Stimulated activated naive B cell treated with anti-CD40 and anti-IgM and Interleukin-4, amounts not matched to agents 10 μg/mL and 1 μg/mL and 100 μg/mL, for 72 hours (primary cell): Measurements from ENCODE around the gene AATK.

Experiments used
- ATAC-seq, 2 donors: fragments of 150-1000 bp; cut with Tn5 transposase; replicated peaks; 2 replicates each; pipeline ENCODE4 v1.10.0; 2021; ENCODE audit warnings: moderate library complexity in 1 of 2
- DNase-seq: peaks from one replicate; pipeline ENCODE4 v3.0.0; 2021
- H3K27ac Mint-ChIP-seq: one replicate; pipeline ENCODE4 v1.8.0; 2022; ENCODE audit warnings: mild to moderate bottlenecking, mixed read lengths
- H3K27me3 Mint-ChIP-seq, 2 donors: one replicate each; pipeline ENCODE4 v1.8.0; 2022; ENCODE audit warnings: mixed read lengths in 2 of 2
- H3K36me3 Mint-ChIP-seq, 2 donors: one replicate each; pipeline ENCODE4 v1.8.0; 2022; ENCODE audit warnings: mixed read lengths in 2 of 2, mild to moderate bottlenecking in 1 of 2
- H3K4me1 Mint-ChIP-seq, 2 donors: one replicate each; pipeline ENCODE4 v1.8.0; 2022; ENCODE audit warnings: mixed read lengths in 2 of 2, mild to moderate bottlenecking in 1 of 2
- H3K4me3 Mint-ChIP-seq, 2 donors: one replicate each; pipeline ENCODE4 v1.8.0; 2022; ENCODE audit warnings: mild to moderate bottlenecking in 2 of 2, mixed read lengths in 2 of 2, moderate library complexity in 1 of 2
- H3K9me3 Mint-ChIP-seq, 2 donors: one replicate each; pipeline ENCODE4 v1.8.0; 2022; ENCODE audit warnings: mixed read lengths in 2 of 2, mild to moderate bottlenecking in 1 of 2

AATK gene

DNA sequence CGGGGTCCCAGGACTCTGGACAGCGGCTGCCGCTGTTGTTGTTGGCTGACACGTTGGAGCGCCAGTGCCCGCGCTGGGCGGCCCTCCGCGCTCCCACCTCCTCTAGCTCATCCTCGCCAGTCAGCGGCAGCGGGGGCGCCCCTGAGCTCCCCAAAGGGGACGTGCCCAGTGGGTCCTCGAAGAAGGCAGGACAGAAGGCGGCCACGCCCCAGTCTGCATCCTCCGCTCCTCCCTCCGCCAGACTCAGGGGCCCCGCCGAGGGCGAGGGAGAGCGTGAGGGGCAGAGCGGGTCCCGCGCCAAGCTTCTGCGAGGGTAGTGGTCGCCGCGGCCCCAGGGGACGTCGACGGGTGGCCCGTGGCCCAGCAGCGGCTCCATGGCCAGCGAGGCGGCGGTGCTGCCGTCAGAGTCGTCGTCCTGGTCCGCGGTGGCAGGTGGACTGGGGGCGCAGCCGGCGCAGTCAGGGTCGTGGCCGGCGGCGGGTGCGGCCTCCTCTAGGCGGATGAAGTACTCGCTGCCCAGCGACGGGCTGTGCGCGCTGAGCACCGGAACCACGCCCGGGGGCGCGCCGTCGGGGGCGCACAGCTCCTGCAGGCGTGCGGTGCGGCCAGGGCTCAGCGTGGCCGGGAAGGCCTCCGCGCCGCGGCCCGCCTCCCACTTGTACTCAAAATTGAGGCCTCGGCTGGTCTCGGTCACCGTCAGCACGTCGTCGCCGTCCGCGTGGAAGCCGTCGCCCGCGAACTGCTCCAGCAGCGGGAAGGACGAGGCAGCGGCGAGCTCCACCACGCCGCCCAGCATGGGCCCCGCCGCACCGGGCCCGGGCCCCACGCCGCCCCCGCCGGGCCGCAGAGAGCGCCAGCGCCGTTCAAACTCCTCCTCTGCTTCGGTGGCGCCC, 43.9 kb downstream of the AATK start:
- Mint-ChIP-seq H3K4me1 (peaks cover 9 to 12% of the 10 kb centered on the region in 2 donors), H3K36me3 (no peaks in the 10 kb centered on the region), H3K27ac (no peak overlapping the region), H3K9me3 (no peaks in the 10 kb centered on the region), H3K27me3 (peaks cover 8 to 9% of the 10 kb centered on the region in 2 donors), H3K4me3 (no peak overlapping the region)
- DNase-seq (no peak), ATAC-seq (no peak)

DNA sequence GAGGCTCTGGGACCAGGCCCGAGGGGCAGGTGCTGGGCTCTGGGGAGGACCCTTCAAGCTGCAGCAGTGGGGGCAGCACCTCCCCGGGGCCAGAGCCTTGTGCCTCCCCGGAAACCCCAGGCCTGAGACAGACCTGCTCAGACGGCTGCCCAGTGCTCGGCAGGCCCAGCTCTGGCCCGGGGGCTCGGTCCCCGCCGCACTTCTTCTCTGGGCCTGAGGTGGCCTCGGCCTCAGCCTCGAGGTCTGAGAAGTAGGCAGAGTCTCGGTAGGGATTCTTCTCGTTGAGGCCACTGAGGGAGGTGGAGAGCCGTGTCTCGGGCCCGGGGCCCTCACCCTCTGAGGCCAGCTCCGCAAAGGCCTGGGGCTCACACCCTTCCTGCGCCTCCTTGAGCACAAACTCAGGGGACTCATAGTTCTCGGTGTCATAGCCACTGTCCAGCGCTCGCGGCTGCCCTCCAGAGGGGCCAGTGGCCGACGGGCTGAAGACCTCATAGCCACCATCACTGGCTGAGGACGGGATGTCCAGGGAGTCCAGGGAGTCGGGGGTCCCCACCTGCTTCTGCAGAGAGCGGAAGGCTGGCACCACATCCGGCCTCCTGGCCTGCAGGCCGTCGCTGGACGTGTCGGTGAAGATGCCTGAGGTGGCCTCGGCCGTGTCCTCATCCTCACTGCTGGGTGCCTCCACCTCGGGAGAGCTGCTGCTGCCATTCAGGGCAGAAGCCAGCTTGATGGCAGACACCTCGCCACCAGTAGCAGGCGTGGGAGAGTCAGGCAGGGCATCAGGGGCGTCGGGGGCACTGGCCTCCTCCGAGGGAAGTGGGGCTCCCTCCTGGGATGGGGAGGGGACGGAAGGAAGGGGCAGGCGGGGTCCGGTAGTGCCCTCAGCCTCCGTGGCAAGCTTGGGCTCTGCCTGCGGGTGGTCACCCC, 45.1 kb downstream of the AATK start:
- Mint-ChIP-seq H3K27me3 (peaks cover 8 to 9% of the 10 kb centered on the region in 2 donors), H3K27ac (peak overlapping the region; percentile 9), H3K9me3 (no peaks in the 10 kb centered on the region), H3K36me3 (no peaks in the 10 kb centered on the region), H3K4me1 (peaks cover 9 to 12% of the 10 kb centered on the region in 2 donors), H3K4me3 (no peak overlapping the region)
- DNase-seq (no peak), ATAC-seq (no peak)

DNA sequence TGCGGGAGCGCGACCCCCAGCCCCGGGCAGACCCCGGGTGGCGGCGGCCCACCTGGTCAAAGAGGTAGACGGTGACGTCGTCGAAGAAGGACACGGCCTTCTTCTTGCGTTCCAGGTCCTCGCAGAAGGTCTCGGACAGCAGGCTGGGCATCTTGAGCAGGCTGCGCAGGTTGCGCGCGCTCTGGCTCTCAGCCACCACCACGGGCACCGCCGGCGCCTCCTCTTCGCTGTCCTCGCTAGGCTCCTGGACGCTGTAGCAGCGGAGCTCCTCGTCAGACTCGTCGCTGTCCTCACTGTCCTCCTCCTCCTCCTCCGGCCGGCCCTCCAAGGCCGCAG, 45.9 kb downstream of the AATK start:
- Mint-ChIP-seq H3K27me3 (peaks cover 8 to 10% of the 10 kb centered on the region in 2 donors), H3K4me1 (peaks cover 9 to 12% of the 10 kb centered on the region in 2 donors), H3K36me3 (no peaks in the 10 kb centered on the region), H3K27ac (no peak overlapping the region), H3K4me3 (no peak overlapping the region), H3K9me3 (no peaks in the 10 kb centered on the region)
- DNase-seq, result no peak
- ATAC-seq, result no peak

DNA sequence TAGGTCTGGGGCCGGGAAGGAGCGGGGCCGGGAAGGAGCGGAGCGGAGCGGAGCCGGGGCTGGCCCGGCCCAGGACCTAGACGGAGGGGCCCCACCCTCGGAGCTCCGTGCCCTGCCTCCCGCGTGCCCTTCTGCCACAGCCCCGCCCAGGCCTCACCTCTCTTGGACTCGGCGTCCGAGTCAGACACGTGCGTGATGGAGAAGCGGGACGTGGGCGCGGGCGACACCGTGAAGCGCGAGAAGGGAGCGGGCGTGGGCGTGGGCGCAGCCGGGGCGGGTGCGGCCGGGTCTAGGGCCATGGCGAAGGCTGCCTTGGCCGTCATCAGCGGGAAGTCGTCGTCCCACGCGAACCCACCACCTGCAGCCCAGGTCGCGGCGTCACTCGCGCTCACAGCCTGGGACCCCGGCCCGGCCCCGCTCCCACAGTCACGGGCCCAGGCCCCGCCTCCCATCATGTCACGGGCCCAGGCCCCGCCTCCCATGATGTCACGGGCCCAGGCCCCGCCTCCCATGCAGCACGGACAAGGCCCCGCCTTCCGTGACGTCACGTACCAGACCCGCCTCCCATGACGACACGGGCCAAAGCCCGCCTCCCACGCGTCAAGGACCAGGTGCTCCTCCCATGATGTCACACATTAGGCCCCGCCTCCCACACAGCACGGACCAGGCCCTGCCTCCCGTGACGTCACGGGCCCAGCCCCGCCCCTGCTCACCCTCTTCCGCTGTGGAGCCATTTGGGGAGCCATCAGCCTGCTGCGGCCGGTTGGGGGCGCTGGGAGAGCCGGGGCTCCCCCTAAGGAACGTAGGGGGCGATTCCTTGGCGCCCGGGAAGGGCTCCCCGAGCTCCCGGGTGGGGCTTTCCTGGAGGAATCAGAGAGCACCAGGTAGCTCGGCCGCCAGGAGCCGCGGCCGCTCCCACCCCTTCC, 46.5 kb downstream of the AATK start:
- peak; percentile 78 to 82 for ATAC-seq
- no peaks in the 10 kb centered on the region for H3K9me3 Mint-ChIP-seq
- peak overlapping the region; percentile 88 for H3K27ac Mint-ChIP-seq
- H3K4me3 Mint-ChIP-seq, result peak overlapping the region; percentile 79 to 85
- H3K4me1 Mint-ChIP-seq, result peaks cover 9 to 12% of the 10 kb centered on the region in 2 donors
- no peaks in the 10 kb centered on the region for H3K36me3 Mint-ChIP-seq
- DNase-seq, result peak; percentile 81
- H3K27me3 Mint-ChIP-seq, result peaks cover 8 to 15% of the 10 kb centered on the region in 2 donors

DNA sequence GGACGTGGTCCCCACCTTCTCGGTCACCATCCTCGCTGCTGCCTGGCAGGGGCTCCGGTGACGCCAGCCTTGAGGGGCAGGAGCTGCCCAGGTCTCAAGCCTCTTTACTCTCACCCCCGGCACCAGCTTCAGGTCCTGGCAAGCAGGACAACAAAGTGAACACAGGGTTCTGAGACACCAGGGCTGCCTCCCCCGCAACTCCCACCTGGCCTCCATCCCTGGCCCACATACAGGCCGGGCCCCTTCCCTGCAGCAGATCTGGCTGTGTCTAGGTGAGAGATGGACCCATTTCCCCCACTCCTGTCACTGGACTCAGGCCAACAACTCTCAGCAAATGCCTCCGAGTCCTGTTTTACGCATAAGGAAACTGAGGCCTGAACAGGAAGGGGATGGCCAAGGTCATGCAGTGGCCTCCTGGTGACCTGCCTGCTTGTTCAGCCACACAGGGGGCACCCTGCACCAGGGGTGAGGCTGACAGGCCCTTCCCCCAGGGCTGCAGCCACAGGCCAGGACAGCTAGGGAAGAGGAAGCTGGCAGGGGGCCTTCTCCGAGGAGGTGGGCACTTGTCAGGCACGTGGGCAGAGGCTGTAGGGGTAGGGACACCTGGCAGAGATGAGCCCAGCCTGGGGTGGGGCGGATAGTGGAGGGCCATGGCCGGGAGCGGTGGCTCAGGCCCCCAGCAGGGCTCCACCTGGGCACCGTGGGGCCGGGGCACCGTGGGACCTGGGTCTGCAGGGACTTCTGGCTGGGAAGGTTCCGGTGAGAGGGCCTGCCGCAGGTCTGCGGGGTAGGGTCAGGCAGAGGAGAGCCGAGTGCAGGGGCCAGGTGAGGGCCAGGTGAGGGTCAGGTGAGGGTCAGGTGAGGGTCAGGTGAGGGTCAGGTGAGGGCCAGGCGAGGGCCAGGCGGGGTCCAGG, 47.5 kb downstream of the AATK start:
- Mint-ChIP-seq H3K4me3 (peak overlapping the region; percentile 74 to 79), H3K36me3 (no peaks in the 10 kb centered on the region), H3K27me3 (peaks cover 8 to 15% of the 10 kb centered on the region in 2 donors), H3K9me3 (no peaks in the 10 kb centered on the region), H3K27ac (peak overlapping the region; percentile 56), H3K4me1 (peaks cover 9 to 12% of the 10 kb centered on the region in 2 donors)
- ATAC-seq (no peak), DNase-seq (no peak)

DNA sequence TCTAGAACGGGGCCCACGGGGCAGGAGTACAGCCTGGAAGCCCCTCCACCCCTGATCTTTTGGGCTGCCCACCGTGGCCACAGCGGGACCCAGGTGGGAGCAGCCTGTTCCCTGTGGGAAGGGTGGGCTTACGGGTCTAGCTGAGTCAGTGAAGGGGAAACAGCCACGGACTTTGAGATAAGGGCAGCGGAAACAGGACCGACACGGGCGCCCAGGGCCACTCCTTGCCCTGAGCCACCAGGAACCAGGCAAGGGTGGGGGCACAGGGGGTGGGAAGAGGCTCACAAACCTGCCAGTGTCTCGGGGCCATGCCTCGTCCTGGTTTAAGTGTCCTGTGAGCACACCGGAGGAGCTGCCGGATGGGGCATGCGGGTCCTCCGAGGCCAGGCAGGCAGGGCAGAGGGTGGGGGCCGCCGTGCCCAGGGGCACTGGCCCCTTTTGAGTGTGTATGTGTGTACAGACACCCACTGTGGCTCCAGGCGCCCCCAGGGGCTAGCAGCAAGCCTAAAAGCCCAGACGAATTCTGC, 48.3 kb downstream of the AATK start:
- no peak overlapping the region for H3K27ac Mint-ChIP-seq
- peaks cover 9 to 12% of the 10 kb centered on the region in 2 donors for H3K4me1 Mint-ChIP-seq
- ATAC-seq (no peak), DNase-seq (no peak)
- peak overlapping the region in 1 of 2 donors; percentile 48 for H3K4me3 Mint-ChIP-seq
- no peaks in the 10 kb centered on the region for H3K9me3 Mint-ChIP-seq
- H3K27me3 Mint-ChIP-seq, result peaks cover 8 to 15% of the 10 kb centered on the region in 2 donors
- no peaks in the 10 kb centered on the region for H3K36me3 Mint-ChIP-seq

DNA sequence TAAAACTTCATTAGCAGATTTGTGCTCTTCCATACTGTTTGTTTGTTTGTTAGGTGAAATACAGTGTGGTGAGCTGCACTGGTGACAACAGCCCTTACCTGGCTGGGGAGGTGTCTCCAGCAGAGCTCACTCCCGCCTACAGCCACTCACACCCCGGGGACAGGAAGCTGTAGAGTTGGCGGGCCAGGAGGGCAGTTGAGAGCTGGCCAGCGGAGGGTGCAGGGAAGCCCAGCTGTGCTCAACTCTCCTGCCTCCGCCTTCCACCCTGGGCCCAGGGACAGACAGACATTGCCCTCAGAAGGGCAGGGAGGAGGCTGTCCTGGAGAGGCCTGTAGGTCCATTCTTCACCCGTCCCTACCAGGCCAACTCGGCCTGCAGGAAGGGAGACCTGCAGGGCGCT, 49.3 kb downstream of the AATK start:
- H3K36me3 Mint-ChIP-seq, result no peaks in the 10 kb centered on the region
- ATAC-seq (no peak), DNase-seq (no peak)
- peaks cover 9 to 12% of the 10 kb centered on the region in 2 donors for H3K4me1 Mint-ChIP-seq
- no peak overlapping the region for H3K27ac Mint-ChIP-seq
- no peaks in the 10 kb centered on the region for H3K9me3 Mint-ChIP-seq
- H3K4me3 Mint-ChIP-seq, result no peak overlapping the region
- H3K27me3 Mint-ChIP-seq, result peaks cover 8 to 15% of the 10 kb centered on the region in 2 donors

DNA sequence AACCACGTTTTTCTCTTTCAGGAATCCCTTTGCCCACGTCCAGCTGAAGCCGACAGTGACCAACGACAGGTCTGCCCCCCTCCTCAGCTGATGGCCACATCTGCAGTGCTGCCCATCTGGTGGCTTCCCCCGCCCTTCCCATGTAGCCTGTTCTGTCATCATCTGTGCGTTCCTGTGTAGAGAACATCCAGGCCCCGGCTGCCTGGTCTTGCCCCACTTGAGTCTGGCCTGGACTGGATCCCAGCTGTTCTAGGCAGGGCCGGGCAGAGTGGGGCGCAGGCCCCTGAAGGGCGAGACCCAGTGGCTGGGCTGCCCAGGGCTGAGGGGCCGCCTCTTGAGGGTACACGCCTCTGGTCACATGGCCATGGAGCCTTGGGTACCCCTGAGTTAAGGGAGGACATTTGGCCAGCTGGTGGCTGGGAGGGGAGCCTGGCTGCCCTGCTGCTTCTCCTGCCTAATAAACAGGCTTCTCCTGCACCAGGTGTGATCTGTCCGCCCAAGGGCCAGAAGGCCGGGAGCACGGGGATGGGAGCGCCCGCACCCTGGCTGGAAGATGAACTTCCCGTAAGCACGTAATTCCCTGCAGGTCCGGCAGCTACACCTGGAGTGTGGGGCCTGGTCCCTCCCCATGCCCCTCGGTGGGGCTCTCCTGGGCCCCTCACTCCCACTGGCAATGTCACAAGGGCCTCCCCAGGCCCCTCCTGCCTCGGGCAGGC, 50.1 kb downstream of the AATK start:
- Mint-ChIP-seq H3K4me3 (no peak overlapping the region), H3K36me3 (no peaks in the 10 kb centered on the region), H3K27ac (no peak overlapping the region), H3K4me1 (peaks cover 9 to 12% of the 10 kb centered on the region in 2 donors), H3K27me3 (peaks cover 8 to 15% of the 10 kb centered on the region in 2 donors), H3K9me3 (no peaks in the 10 kb centered on the region)
- no peak for ATAC-seq
- no peak for DNase-seq

DNA sequence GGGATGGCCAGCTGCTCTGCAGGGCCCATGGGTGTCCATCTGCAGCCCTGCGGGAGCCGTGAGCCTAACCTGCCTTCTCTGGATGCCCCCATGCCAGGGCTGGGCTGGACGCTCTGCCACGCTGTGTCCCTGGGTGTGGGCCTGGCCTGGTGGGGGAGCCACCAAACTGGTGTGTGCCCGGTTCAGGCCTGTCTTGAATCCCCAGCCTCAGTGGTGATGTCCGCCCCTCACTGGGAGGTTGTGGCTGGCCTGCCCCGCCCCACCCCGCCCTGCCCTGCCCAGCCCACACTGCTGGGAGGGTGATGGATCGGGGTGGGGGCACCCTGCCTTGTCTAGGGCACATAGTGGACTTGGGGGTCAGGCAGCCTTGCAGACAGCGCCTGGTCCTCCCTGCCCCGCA, 50.8 kb downstream of the AATK start:
- no peak for ATAC-seq
- no peak for DNase-seq
- H3K9me3 Mint-ChIP-seq, result no peaks in the 10 kb centered on the region
- H3K4me1 Mint-ChIP-seq, result peaks cover 9 to 12% of the 10 kb centered on the region in 2 donors
- no peak overlapping the region for H3K4me3 Mint-ChIP-seq
- H3K27me3 Mint-ChIP-seq, result peaks cover 8 to 15% of the 10 kb centered on the region in 2 donors
- no peaks in the 10 kb centered on the region for H3K36me3 Mint-ChIP-seq
- no peak overlapping the region for H3K27ac Mint-ChIP-seq

DNA sequence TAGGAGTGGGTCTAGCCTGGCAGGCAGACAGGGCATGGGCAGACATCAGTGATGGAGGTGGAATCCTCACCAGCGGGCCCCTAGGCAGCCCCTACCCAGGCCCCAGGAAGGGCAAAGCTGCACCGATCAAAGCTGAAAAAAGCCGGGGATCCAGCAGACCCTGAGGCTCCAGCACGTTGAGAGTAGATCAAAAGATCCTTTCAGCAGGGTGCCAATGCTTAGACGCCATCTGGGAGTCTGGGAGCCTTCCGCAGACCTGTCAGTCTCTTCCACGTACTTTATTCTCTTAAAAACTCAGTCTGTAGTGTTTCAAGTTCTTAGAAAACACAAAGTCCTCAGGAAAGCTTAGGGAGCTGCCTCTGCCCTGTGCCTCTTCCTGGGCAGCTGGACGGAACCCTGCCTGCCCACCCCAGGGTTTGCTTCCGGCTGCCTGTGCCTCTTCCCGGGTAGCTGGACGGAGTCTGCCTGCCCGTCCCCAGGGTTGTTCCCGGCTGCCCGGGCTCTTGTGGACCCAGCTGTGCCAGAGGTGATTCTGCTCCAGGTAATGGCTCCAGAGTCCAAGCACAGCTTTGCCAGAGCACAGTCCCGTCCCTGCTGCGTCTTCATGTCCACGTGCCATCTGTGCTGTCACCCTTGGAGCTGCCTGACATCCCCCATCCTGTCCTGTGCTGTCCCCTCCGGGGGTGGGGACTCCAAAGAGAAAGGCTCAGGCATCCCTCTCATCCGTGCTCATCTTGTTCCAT, 51.5 kb downstream of the AATK start:
- no peaks in the 10 kb centered on the region for H3K9me3 Mint-ChIP-seq
- H3K27me3 Mint-ChIP-seq, result peaks cover 8 to 15% of the 10 kb centered on the region in 2 donors
- peaks cover 7 to 8% of the 10 kb centered on the region in 2 donors for H3K4me1 Mint-ChIP-seq
- H3K4me3 Mint-ChIP-seq, result no peak overlapping the region
- H3K36me3 Mint-ChIP-seq, result no peaks in the 10 kb centered on the region
- ATAC-seq, result no peak
- no peak for DNase-seq
- no peak overlapping the region for H3K27ac Mint-ChIP-seq

DNA sequence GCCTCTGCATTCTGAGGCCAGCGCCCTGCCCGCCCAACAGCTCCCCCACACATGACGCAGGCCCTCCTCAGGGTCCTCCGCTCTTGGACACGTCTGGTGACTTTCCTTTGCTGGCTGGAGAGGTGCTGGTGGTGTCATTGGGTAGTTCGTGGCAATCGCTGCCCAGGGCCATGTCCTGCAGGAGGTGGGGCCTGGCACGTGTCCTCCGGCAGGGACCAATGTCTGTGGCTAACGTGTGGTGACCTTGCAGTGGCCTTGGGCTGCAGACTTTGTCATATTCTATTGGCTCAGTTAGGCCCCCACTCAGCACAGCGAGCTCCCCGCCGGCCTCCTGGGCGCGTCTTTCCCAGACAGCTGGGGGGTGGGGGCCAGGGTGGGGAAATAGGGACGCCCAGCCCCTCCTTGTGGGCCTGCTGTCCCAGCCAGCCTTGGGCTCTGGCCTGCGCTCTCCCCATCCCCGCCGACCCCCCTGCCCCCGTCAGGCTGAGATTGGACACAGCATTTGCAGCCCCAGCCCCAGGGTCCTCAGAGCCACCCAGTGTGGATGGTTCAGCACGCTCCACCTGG, 52.8 kb downstream of the AATK start:
- Mint-ChIP-seq H3K27me3 (peaks cover 1 to 8% of the 10 kb centered on the region in 2 donors), H3K9me3 (no peaks in the 10 kb centered on the region), H3K36me3 (no peaks in the 10 kb centered on the region), H3K4me1 (no peaks in the 10 kb centered on the region), H3K27ac (no peak overlapping the region), H3K4me3 (no peak overlapping the region)
- DNase-seq (no peak), ATAC-seq (no peak)
